SK-N-MC (cell line): Measurements from ENCODE around the gene C10orf71.

ENCODE experiments used
- EZH2 ChIP-seq: fragments of 200-600 bp; sonication (generic); IDR thresholded peaks from one replicate; pipeline ENCODE4 v1.6.1; 2017; ENCODE audit warnings: antibody characterized with exemption
- POLR2AphosphoS5 ChIP-seq: IDR thresholded peaks from 2 replicates; pipeline ENCODE4 v1.6.1; 2012; ENCODE audit warnings: mild to moderate bottlenecking, low read depth, low read length, borderline replicate concordance

- TF ChIP-seq EZH2 = no peak
- TF ChIP-seq POLR2AphosphoS5 = no peak
These were observed 9.0 kb downstream of the C10orf71 start for GRCh38 chr10:49307921-49308320.
